Measurements from ENCODE around the gene HMGN4. TPM values are rescaled to one million over a fixed set of nuclear protein-coding genes. Genes with fewer than 3 reads are reported as not detected.

Gene HMGN4
- 59.5 and 94.0 TPM in 2 replicates for total RNA-seq

GRCh38 chr6:26537846-26538571 lies at the start of gene HMGN4:
Gene HMGN4 (plus strand): TSS chr6:26538366. CDS start chr6:26545207, 6,841 bp downstream.
- no peaks in the 10 kb centered on the region for H3K36me3 ChIP-seq (ENCODE audit: control insufficient read depth, insufficient read depth, low read length)
- no peak for TF ChIP-seq CTCF (IDR thresholded peaks at IDR 0.05; ENCODE audit: insufficient read depth, low read length, severe bottlenecking)
- DNase-seq (ENCODE audit: low read depth): peak; percentile 81
- H3K27me3 ChIP-seq (ENCODE audit: control insufficient read depth, insufficient read depth, low read length): no peaks in the 10 kb centered on the region
- no peak for FAIRE-seq
- peak within 1 kb of the TSS; percentile 64 for H3K4me3 ChIP-seq (ENCODE audit: low read depth, low read length)

DNA sequence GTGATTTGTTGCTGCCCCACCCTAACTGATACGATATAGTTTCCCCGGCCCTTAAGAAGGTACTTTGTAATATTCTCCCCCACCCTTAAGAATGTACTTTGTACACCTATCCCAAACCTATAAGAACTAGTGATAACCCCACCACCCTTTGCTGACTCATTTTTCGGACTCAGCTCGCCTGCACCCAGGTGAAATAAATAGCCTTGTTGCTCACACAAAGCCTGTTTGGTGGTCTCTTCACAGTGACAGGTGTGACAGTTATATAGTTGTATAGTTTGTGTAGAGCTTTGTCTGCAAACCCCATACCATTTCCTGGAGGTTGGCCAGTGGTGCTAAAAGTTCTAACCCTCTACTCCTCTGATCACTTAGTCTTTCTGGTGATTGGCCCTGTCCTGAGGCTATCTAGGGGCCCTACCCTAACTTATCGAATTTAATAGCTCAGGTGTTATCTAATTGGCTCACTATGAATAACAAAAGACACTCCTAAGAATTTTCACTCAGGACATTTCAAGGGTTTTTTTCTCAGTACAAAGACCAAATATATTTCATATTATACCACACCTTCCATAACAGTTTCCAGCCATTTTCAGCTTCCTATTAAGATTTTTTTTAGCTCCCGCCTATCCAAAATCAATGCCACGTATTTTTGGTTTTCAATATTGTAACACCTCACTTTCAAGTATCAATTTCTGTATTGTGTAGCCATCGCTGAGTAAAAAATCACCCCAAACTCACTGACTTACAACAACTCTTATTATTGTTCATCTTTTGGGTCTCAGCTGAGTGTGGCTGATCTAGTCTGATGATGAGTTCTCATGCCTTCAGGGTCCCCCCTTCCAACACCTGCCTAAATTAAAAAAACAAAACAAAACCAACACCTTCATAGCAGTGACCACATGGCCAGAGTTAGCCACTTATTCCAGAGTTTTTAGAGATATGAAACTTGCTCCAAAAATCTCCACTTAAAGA lies 47.9 kb upstream of the HMGN4 start:
- no peak for TF ChIP-seq CTCF (IDR thresholded peaks at IDR 0.05; ENCODE audit: insufficient read depth, low read length, severe bottlenecking)
- Histone ChIP-seq H3K4me3 (ENCODE audit: low read depth, low read length) (no peak overlapping the region), H3K27me3 (ENCODE audit: control insufficient read depth, insufficient read depth, low read length) (no peaks in the 10 kb centered on the region), H3K36me3 (ENCODE audit: control insufficient read depth, insufficient read depth, low read length) (no peaks in the 10 kb centered on the region)
- no peak for DNase-seq (ENCODE audit: low read depth)
- no peak for FAIRE-seq

GRCh38 chr6:26491604-26492003 lies 46.6 kb upstream of the HMGN4 start:
- Histone ChIP-seq H3K4me3 (ENCODE audit: low read depth, low read length) (no peak overlapping the region), H3K27me3 (ENCODE audit: control insufficient read depth, insufficient read depth, low read length) (no peaks in the 10 kb centered on the region), H3K36me3 (ENCODE audit: control insufficient read depth, insufficient read depth, low read length) (no peaks in the 10 kb centered on the region)
- TF ChIP-seq CTCF (IDR thresholded peaks at IDR 0.05; ENCODE audit: insufficient read depth, low read length, severe bottlenecking): no peak
- DNase-seq (ENCODE audit: low read depth) (no peak), FAIRE-seq (no peak)

- Histone ChIP-seq H3K4me3 (ENCODE audit: low read depth, low read length) (no peak overlapping the region), H3K36me3 (ENCODE audit: control insufficient read depth, insufficient read depth, low read length) (no peaks in the 10 kb centered on the region), H3K27me3 (ENCODE audit: control insufficient read depth, insufficient read depth, low read length) (no peaks in the 10 kb centered on the region)
- FAIRE-seq: peak; percentile 62
- DNase-seq (ENCODE audit: low read depth): no peak
- TF ChIP-seq CTCF (IDR thresholded peaks at IDR 0.05; ENCODE audit: insufficient read depth, low read length, severe bottlenecking): peak; percentile 13
Observed at GRCh38 chr6:26493258-26493657, 44.9 kb upstream of the HMGN4 start.

GRCh38 chr6:26494117-26494516 lies 44.0 kb upstream of the HMGN4 start:
- FAIRE-seq (no peak), DNase-seq (ENCODE audit: low read depth) (no peak)
- no peaks in the 10 kb centered on the region for H3K36me3 ChIP-seq (ENCODE audit: control insufficient read depth, insufficient read depth, low read length)
- H3K4me3 ChIP-seq (ENCODE audit: low read depth, low read length): no peak overlapping the region
- no peaks in the 10 kb centered on the region for H3K27me3 ChIP-seq (ENCODE audit: control insufficient read depth, insufficient read depth, low read length)
- no peak for TF ChIP-seq CTCF (IDR thresholded peaks at IDR 0.05; ENCODE audit: insufficient read depth, low read length, severe bottlenecking)
